Measurements from ENCODE around the gene KATNAL2.

- no peak for TF ChIP-seq POLR2AphosphoS5 (IDR thresholded peaks at IDR 0.05; ENCODE audit: low read depth, low read length)
- TF ChIP-seq POLR2A (IDR thresholded peaks at IDR 0.05; ENCODE audit: low read depth, low read length): no peak
- TF ChIP-seq SPI1 (IDR thresholded peaks at IDR 0.05; ENCODE audit: low read depth, low read length): no peak
- TF ChIP-seq PAX5 (IDR thresholded peaks at IDR 0.05; ENCODE audit: insufficient read depth, low read length, severe bottlenecking): no peak
- no peak for TF ChIP-seq TAF1 (IDR thresholded peaks at IDR 0.05; ENCODE audit: low read depth, low read length)
These were observed 49.1 kb upstream of the KATNAL2 start for GRCh38 chr18:46868169-46868921.
